Mesenchymal stem cell (in vitro differentiated cells and primary cell): ENCODE data around the gene UBE2I.

Experiments
- DNase-seq: peaks from one replicate; pipeline ENCODE4 v3.0.0-alpha.2; 2013
- H2AFZ ChIP-seq: one replicate; pipeline ENCODE4 v1.6.1; 2013; ENCODE audit warnings: low read depth, mild to moderate bottlenecking, control low read depth, inconsistent platforms, low read length, moderate library complexity
- H2AK5ac ChIP-seq: 2 replicates; pipeline ENCODE4 v1.6.1; 2013; ENCODE audit warnings: low read length, moderate library complexity, mild to moderate bottlenecking, inconsistent platforms; ENCODE audit not compliant: severe bottlenecking
- H2BK120ac ChIP-seq: one replicate; pipeline ENCODE4 v1.6.1; 2013; ENCODE audit warnings: low read depth, mild to moderate bottlenecking, inconsistent platforms, low read length, moderate library complexity
- H2BK12ac ChIP-seq, 2 experiments: one replicate each; pipeline ENCODE4 v1.6.1; 2013; ENCODE audit warnings: inconsistent platforms in 2 of 2, low read length in 2 of 2, mild to moderate bottlenecking in 2 of 2, moderate library complexity in 2 of 2, control low read depth in 1 of 2
- H2BK15ac ChIP-seq: one replicate; pipeline ENCODE4 v1.6.1; 2013; ENCODE audit warnings: mild to moderate bottlenecking, low read depth, inconsistent platforms; ENCODE audit not compliant: poor library complexity, severe bottlenecking
- H2BK5ac ChIP-seq: 2 replicates; pipeline ENCODE4 v1.6.1; 2013; ENCODE audit warnings: low read depth, mild to moderate bottlenecking, low read length, control low read depth, inconsistent platforms; ENCODE audit not compliant: poor library complexity, severe bottlenecking
- H3K14ac ChIP-seq, 2 experiments: one replicate each; pipeline ENCODE4 v1.6.1; 2013; ENCODE audit warnings: inconsistent platforms in 2 of 2, low read length in 2 of 2, control low read depth in 1 of 2, mild to moderate bottlenecking in 1 of 2, moderate library complexity in 1 of 2
- H3K18ac ChIP-seq, 2 experiments: one replicate each; pipeline ENCODE4 v1.6.1; 2013; ENCODE audit warnings: inconsistent platforms in 2 of 2, low read length in 2 of 2, control low read depth in 1 of 2, low read depth in 1 of 2, mild to moderate bottlenecking in 1 of 2
- H3K23ac ChIP-seq, 2 experiments: one replicate each; pipeline ENCODE4 v1.6.1; 2013; ENCODE audit warnings: inconsistent platforms in 2 of 2, low read length in 2 of 2, mild to moderate bottlenecking in 2 of 2, moderate library complexity in 2 of 2, control low read depth in 1 of 2
- H3K27ac ChIP-seq: 2 replicates; pipeline ENCODE4 v1.5.1; 2013; ENCODE audit warnings: mild to moderate bottlenecking, moderate library complexity, low read length, control low read depth, inconsistent platforms; ENCODE audit not compliant: poor library complexity, severe bottlenecking
- H3K27me3 ChIP-seq, 2 experiments: 2 replicates each; pipeline versions ENCODE4 v1.6.1 to v1.7.0; 2013; ENCODE audit warnings: low read length in 2 of 2, mild to moderate bottlenecking in 2 of 2, moderate library complexity in 2 of 2, control low read depth in 1 of 2, inconsistent platforms in 1 of 2; ENCODE audit not compliant: control insufficient read depth in 1 of 2, insufficient read depth in 1 of 2
- H3K36me3 ChIP-seq, 2 experiments: 2 replicates each; pipeline versions ENCODE4 v1.6.1 to v1.7.0; 2013; ENCODE audit warnings: low read length in 2 of 2, control low read depth in 1 of 2, inconsistent platforms in 1 of 2, low read depth in 1 of 2, mild to moderate bottlenecking in 1 of 2; ENCODE audit not compliant: insufficient read depth in 2 of 2, control insufficient read depth in 1 of 2
- H3K4ac ChIP-seq, 2 experiments: one replicate each; pipeline ENCODE4 v1.6.1; 2013; ENCODE audit warnings: inconsistent platforms in 2 of 2, low read length in 2 of 2, mild to moderate bottlenecking in 2 of 2, moderate library complexity in 2 of 2, control low read depth in 1 of 2, low read depth in 1 of 2
- H3K4me1 ChIP-seq: 2 replicates; pipeline ENCODE4 v1.6.1; 2013; ENCODE audit warnings: low read depth, low read length, control low read depth; ENCODE audit not compliant: control insufficient read depth, insufficient read depth
- H3K4me2 ChIP-seq: 2 replicates; pipeline ENCODE4 v1.6.1; 2013; ENCODE audit warnings: low read length, mild to moderate bottlenecking, inconsistent platforms; ENCODE audit not compliant: poor library complexity, severe bottlenecking
- H3K4me3 ChIP-seq, 2 experiments: 2 replicates each; pipeline versions ENCODE4 v1.5.1 to v1.7.0; 2013; ENCODE audit warnings: low read length in 2 of 2, mild to moderate bottlenecking in 2 of 2, control low read depth in 1 of 2, low read depth in 1 of 2; ENCODE audit not compliant: insufficient read depth in 1 of 2
- H3K79me1 ChIP-seq: replicated peaks from 2 replicates; pipeline ENCODE4 v1.6.1; 2013; ENCODE audit warnings: mild to moderate bottlenecking, control low read depth, low read length, inconsistent platforms; ENCODE audit not compliant: poor library complexity, severe bottlenecking
- H3K9ac ChIP-seq: 2 replicates; pipeline ENCODE4 v1.7.0; 2013; ENCODE audit warnings: mild to moderate bottlenecking, low read length, moderate library complexity
- H3K9me3 ChIP-seq: 2 replicates; pipeline ENCODE4 v1.7.0; 2013; ENCODE audit warnings: mild to moderate bottlenecking, low read length; ENCODE audit not compliant: control insufficient read depth
- H4K8ac ChIP-seq: one replicate; pipeline ENCODE4 v1.6.1; 2013; ENCODE audit warnings: inconsistent platforms, mild to moderate bottlenecking, low read length, moderate library complexity
- H4K91ac ChIP-seq: one replicate; pipeline ENCODE4 v1.6.1; 2013; ENCODE audit warnings: mild to moderate bottlenecking, low read length, inconsistent platforms
- WGBS: methylation state at CpG from one replicate; pipeline ENCODE4 v1.1.7; 2013; ENCODE audit warnings: mixed read lengths; 5-methylcytosine and 5-hydroxymethylcytosine counted together

Gene UBE2I

GRCh38 chr16:1341495-1342420 is 32.3 kb downstream of the UBE2I start:
- Histone ChIP-seq H3K4me1 (peaks cover 21% of the 10 kb centered on the region), H3K27ac (no peak overlapping the region), H3K18ac (no peak overlapping the region), H3K14ac (no peak overlapping the region), H3K36me3 (no peaks in the 10 kb centered on the region), H2AK5ac (no peak overlapping the region), H4K8ac (no peak overlapping the region), H3K79me1 (no peaks in the 10 kb centered on the region), H3K9me3 (no peaks in the 10 kb centered on the region), H2BK15ac (no peak overlapping the region), H2BK120ac (no peak overlapping the region), H3K27me3 (peaks cover 22 to 58% of the 10 kb centered on the region in 2 experiments), H3K9ac (no peak overlapping the region), H2AFZ (no peak overlapping the region), H2BK5ac (no peak overlapping the region), H2BK12ac (no peak overlapping the region), H3K4me3 (no peak overlapping the region), H4K91ac (no peak overlapping the region), H3K4me2 (no peak overlapping the region), H3K23ac (no peak overlapping the region), H3K4ac (no peak overlapping the region)
- DNase-seq, result no peak
- WGBS, result 92% methylated on average over 39 of the region's 39 CpGs

DNA sequence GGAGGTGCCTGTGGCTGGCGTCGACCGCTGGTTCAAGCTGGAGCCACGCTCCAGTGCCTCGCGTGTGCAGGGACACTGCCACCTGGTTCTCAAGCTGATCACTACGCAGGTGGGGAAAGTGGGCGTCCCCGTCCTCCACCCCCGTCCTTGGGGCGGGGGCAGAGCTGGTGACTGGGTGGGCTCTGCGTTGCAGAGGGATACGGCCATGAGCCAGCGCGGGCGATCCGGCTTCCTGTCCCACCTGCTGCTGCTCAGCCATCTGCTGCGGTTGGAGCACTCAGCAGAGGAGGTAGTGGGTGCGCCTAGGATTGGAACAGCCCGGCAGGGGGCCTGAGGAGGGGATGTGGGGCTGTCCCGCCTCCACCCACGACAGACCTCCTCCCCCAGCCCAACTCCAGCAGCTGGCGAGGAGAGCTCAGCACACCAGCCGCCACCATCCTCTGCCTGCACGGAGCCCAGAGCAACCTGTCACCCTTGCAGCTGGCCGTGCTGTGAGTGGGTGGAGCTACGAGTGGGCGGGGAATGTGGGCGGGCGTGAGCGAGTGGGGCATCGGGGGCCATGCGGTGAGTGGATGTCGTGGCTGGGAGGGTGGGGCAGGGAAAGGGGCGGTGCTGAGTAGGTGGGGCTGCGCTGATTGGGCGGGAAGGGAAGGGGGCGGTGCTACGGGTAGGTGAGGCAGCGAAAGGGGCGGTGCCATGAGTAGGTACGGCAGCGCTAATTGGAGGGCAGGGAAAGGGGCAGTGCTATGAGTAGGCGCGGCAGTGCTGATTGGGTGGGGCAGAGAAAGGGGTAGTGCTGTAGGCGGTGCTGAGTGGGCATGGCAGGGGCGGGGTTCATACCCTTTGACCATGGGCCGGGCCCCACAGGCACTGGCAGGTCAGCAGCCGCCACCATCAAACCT is 33.3 kb downstream of the UBE2I start:
- 23% methylated on average over 43 of the region's 49 CpGs for WGBS
- Histone ChIP-seq H3K4me3 (peak overlapping the region in 1 of 2 experiments; percentile 39), H4K91ac (no peak overlapping the region), H2BK15ac (no peak overlapping the region), H3K18ac (peak overlapping the region in 1 of 2 experiments; percentile 42), H3K36me3 (peaks cover 0 to 8% of the 10 kb centered on the region in 2 experiments), H3K27ac (no peak overlapping the region), H2BK120ac (no peak overlapping the region), H3K79me1 (no peaks in the 10 kb centered on the region), H2BK5ac (no peak overlapping the region), H3K9me3 (no peaks in the 10 kb centered on the region), H3K14ac (no peak overlapping the region), H4K8ac (no peak overlapping the region), H3K4me1 (peaks cover 23% of the 10 kb centered on the region), H3K27me3 (peaks cover 16 to 48% of the 10 kb centered on the region in 2 experiments), H3K9ac (no peak overlapping the region), H3K4ac (no peak overlapping the region), H3K23ac (no peak overlapping the region), H2AFZ (no peak overlapping the region), H2BK12ac (no peak overlapping the region), H3K4me2 (peak overlapping the region; percentile 57), H2AK5ac (no peak overlapping the region)
- peak; percentile 94 for DNase-seq

DNA sequence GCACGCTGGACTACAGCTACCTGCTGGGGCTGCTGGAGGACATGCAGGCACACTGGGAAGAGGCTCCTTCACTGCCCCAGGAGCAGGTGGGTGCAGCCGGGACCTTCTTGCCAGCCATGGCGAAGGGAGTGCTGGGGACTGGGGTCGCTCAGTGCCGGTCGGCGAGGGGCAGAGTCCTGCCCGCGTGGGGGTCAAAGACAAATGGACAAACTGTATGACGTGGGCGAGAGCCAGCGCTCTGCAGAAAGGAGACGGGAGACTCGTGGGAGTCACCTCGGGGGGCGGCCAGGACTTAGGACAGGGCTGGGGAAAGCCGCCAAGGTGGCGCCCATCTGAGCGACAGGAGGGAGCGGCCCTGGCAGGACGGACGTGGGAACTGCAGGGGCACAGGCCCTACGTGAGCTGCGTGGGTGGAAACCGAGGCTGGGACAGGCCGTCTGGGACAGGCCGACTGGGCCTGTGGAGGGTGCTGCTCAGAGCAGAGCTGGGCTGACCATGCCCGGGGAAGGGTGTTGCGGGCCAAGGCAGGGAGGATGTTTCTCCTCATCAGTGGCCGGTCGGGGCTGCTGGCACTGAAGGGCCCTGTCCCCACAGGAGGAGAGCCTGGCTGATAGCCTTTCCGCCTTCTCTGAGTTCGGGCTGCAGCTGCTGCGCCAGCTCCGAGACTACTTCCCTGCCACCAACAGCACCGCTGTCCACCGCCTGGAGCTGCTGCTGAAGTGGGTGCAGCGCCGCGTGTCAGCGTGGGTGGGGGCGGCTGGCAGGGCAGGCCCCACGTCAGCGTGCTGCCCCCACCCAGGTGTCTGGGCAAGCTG is 34.2 kb downstream of the UBE2I start:
- no peak overlapping the region for H2BK12ac ChIP-seq
- no peak overlapping the region for H2BK120ac ChIP-seq
- no peak for DNase-seq

More for the DNA sequence above, 34.2 kb downstream of the UBE2I start:
- Histone ChIP-seq H3K36me3 (peaks cover 6 to 17% of the 10 kb centered on the region in 2 experiments), H3K9me3 (no peaks in the 10 kb centered on the region), H4K91ac (no peak overlapping the region), H3K4me1 (peaks cover 21% of the 10 kb centered on the region), H3K9ac (no peak overlapping the region), H3K27me3 (peaks cover 12 to 45% of the 10 kb centered on the region in 2 experiments), H3K4me2 (peak overlapping the region; percentile 57), H3K23ac (no peak overlapping the region), H2BK15ac (no peak overlapping the region), H4K8ac (no peak overlapping the region), H3K18ac (peak overlapping the region in 1 of 2 experiments; percentile 26), H3K79me1 (peaks cover 4% of the 10 kb centered on the region), H3K14ac (no peak overlapping the region), H3K4me3 (peak overlapping the region in 1 of 2 experiments; percentile 39), H2AK5ac (no peak overlapping the region), H2AFZ (no peak overlapping the region), H3K4ac (no peak overlapping the region), H3K27ac (no peak overlapping the region), H2BK5ac (no peak overlapping the region)
- WGBS, result 59% methylated on average over 44 of the region's 44 CpGs
